Mucosa of descending colon (tissue), 3 donors: Measurements from ENCODE around the gene EEIG2. TPM values are rescaled to one million over a fixed set of nuclear protein-coding genes. Genes with fewer than 3 reads are reported as not detected.

Source experiments
- ATAC-seq: fragments of 200-7000 bp; cut with Tn5 transposase; one replicate; pipeline ENCODE4 v1.9.1; 2020; ENCODE audit warnings: mild to moderate bottlenecking, moderate library complexity
- DNase-seq, 3 donors: peaks; one replicate each; pipeline ENCODE4 v3.0.0-alpha.2; 2020
- H3K36me3 ChIP-seq: fragments of 200-600 bp; one replicate; pipeline ENCODE4 v1.8.0; 2021; ENCODE audit warnings: low read depth, mild to moderate bottlenecking
- H3K4me1 ChIP-seq: fragments of 200-600 bp; one replicate; pipeline ENCODE4 v1.8.0; 2021; ENCODE audit warnings: low read depth, mild to moderate bottlenecking
- H3K4me3 ChIP-seq: fragments of 200-600 bp; one replicate; pipeline ENCODE4 v1.8.0; 2021; ENCODE audit warnings: mild to moderate bottlenecking
- H3K9me3 ChIP-seq: fragments of 200-600 bp; one replicate; pipeline ENCODE4 v1.8.0; 2021; ENCODE audit warnings: mild to moderate bottlenecking
- CTCF ChIP-seq: fragments of 200-600 bp; IDR thresholded peaks from one replicate; pipeline ENCODE4 v1.8.0; 2022; ENCODE audit warnings: antibody characterized with exemption, mild to moderate bottlenecking
- intact Hi-C, 2 donors: fragments of 100-400 bp; cut with DNase I in 1 of 2; cut with micrococcal nuclease in 1 of 2; formaldehyde crosslinking; loops; one replicate each; pipeline versions ENCODE4 v1.11.0 to v1.11.1; 2022; cut with DNase I, micrococcal nuclease
- total RNA-seq, 3 donors: library from RNA; stranded (reverse); fragmentation: NEBNext Ultra II Directional in 2 of 3; extraction: Animal tissue kit (Norgen Biotek cat#: 25700) in 2 of 3; gene quantifications; one replicate each; pipeline versions ENCODE4 v1.2.1 to v1.2.4, GENCODE V29; 2021 to 2023
- donor health status: DM: no; HTN: no; CAD: no; lungs with moderate emphysema.
- donor health status: DM: no; HTN: no; CAD: no.
- donor health status: DM: no; HTN: yes; CAD: no.

The EEIG2 gene
- total RNA-seq, 3 donors from 2014 or later = 21.4 to 32.7 (median 29.5) TPM

- Histone ChIP-seq H3K36me3 (no peaks in the 10 kb centered on the region), H3K4me1 (no peaks in the 10 kb centered on the region), H3K4me3 (no peak overlapping the region), H3K9me3 (no peaks in the 10 kb centered on the region)
- intact Hi-C loops = no loop called here
- DNase-seq = no peak
- ATAC-seq = no peak
- TF ChIP-seq CTCF = no peak
Measured at GRCh38 chr1:108609483-108610049, 49.7 kb downstream of the EEIG2 start.

Other genes with a start within 250 kb of the EEIG2 start
- gene NBPF6, start 109.8 kb upstream of the EEIG2 start, total RNA-seq = not detected
- gene HENMT1, start 101.0 kb downstream of the EEIG2 start, total RNA-seq = 1 to 10 TPM; 5.9 to 8.9 (median 7.8) TPM
- 10 to 100 TPM; 32.8 to 38.3 (median 38.2) TPM for gene PRPF38B, start 132.2 kb downstream of the EEIG2 start, total RNA-seq
- not detected for gene FNDC7, start 152.8 kb downstream of the EEIG2 start, total RNA-seq
- 10 to 100 TPM; 50.8 to 71.4 (median 66.1) TPM for gene STXBP3, start 186.6 kb downstream of the EEIG2 start, total RNA-seq